HepG2 (cell line): ENCODE data around the gene VRK3. TPM values are rescaled to one million over a fixed set of nuclear protein-coding genes. Genes with fewer than 3 reads are reported as not detected.
A peak's percentile ranks its signal among the peaks of the same experiment; 100 is the strongest.

Experiments used
- ADNP ChIP-seq: sonication (generic); formaldehyde crosslinking; IDR thresholded peaks from 2 replicates; pipeline ENCODE4 v1.4.0; 2020; ENCODE audit warnings: missing genetic modification reagents
- ARID3A ChIP-seq: IDR thresholded peaks from 2 replicates; pipeline ENCODE4 v1.6.1; 2012; ENCODE audit warnings: low read depth, low read length, improper control_type of control experiment
- ATAD3A ChIP-seq: sonication (generic); formaldehyde crosslinking; IDR thresholded peaks from 2 replicates; pipeline ENCODE4 v1.4.0; 2020; ENCODE audit warnings: missing genetic modification reagents
- ATRX ChIP-seq: sonication (generic); formaldehyde crosslinking; IDR thresholded peaks from 2 replicates; pipeline ENCODE4 v1.4.0; 2020; ENCODE audit warnings: missing genetic modification reagents, borderline replicate concordance
- CENPBD1 ChIP-seq: sonication (generic); formaldehyde crosslinking; IDR thresholded peaks from 2 replicates; pipeline ENCODE4 v1.8.0; 2022; ENCODE audit warnings: missing genetic modification reagents, low read depth, mild to moderate bottlenecking, borderline replicate concordance
- DDIT3 ChIP-seq: sonication (generic); formaldehyde crosslinking; IDR thresholded peaks from 2 replicates; pipeline ENCODE4 v1.4.0; 2020; ENCODE audit warnings: mild to moderate bottlenecking, missing genetic modification reagents
- DZIP1 ChIP-seq: sonication (generic); formaldehyde crosslinking; IDR thresholded peaks from 2 replicates; pipeline ENCODE4 v1.5.0; 2020; ENCODE audit warnings: mild to moderate bottlenecking, missing genetic modification reagents
- FOXM1 ChIP-seq: sonication (generic); formaldehyde crosslinking; IDR thresholded peaks from 2 replicates; pipeline ENCODE4 v1.5.0; 2020; ENCODE audit warnings: missing genetic modification reagents
- HOMEZ ChIP-seq: IDR thresholded peaks from 2 replicates; pipeline ENCODE4 v1.6.1; 2016; ENCODE audit warnings: low read depth
- KLF6 ChIP-seq: IDR thresholded peaks from 2 replicates; pipeline ENCODE4 v1.8.0; 2016; ENCODE audit warnings: missing biosample characterization, missing genetic modification reagents
- MAFG ChIP-seq: sonication (generic); formaldehyde crosslinking; IDR thresholded peaks from 2 replicates; pipeline ENCODE4 v1.5.1; 2020; ENCODE audit warnings: mild to moderate bottlenecking, missing genetic modification reagents
- NFKB2 ChIP-seq: sonication (generic); formaldehyde crosslinking; IDR thresholded peaks from 2 replicates; pipeline ENCODE4 v1.4.0; 2020; ENCODE audit warnings: missing genetic modification reagents, borderline replicate concordance
- NR3C1 ChIP-seq: sonication (generic); formaldehyde crosslinking; IDR thresholded peaks from 2 replicates; pipeline ENCODE4 v1.4.0; 2020; ENCODE audit warnings: missing genetic modification reagents
- PBX3 ChIP-seq: sonication (generic); formaldehyde crosslinking; IDR thresholded peaks from 2 replicates; pipeline ENCODE4 v1.8.1; 2023; ENCODE audit warnings: missing genetic modification reagents, inconsistent platforms, borderline replicate concordance
- PHF5A ChIP-seq: IDR thresholded peaks from one replicate; pipeline ENCODE4 v1.6.1; 2018; ENCODE audit warnings: low read depth, missing genetic modification reagents; ENCODE audit not compliant: unreplicated experiment
- ZBTB44 ChIP-seq: sonication (generic); formaldehyde crosslinking; IDR thresholded peaks from 2 replicates; pipeline ENCODE4 v1.4.0; 2020; ENCODE audit warnings: missing genetic modification reagents
- ZNF563 ChIP-seq: sonication (generic); formaldehyde crosslinking; IDR thresholded peaks from 2 replicates; pipeline ENCODE4 v1.8.0; 2022; ENCODE audit warnings: mild to moderate bottlenecking, moderate library complexity, missing genetic modification reagents
- ZNF580 ChIP-seq: IDR thresholded peaks from 2 replicates; pipeline ENCODE4 v1.6.1; 2016; ENCODE audit warnings: low read depth, borderline replicate concordance
- ZNF660 ChIP-seq: sonication (generic); formaldehyde crosslinking; IDR thresholded peaks from 2 replicates; pipeline ENCODE4 v1.5.1; 2020; ENCODE audit warnings: mild to moderate bottlenecking, low read depth, missing genetic modification reagents, borderline replicate concordance
- polyA plus RNA-seq, 8 experiments: library from polyadenylated mRNA; depleted of rRNA in 3 of 8; stranded (reverse) in 7 of 8; unstranded in 1 of 8; fragments of >200 nt; fragmentation: Illumina TruSeq in 4 of 8; extraction: Trizol in 4 of 8; gene quantifications; 2 replicates each; pipeline versions ENCODE4 v1.2.1 to v1.2.3, GENCODE V29; 2011 to 2016; ENCODE audit warnings: low read depth in 4 of 8, missing spikeins in 1 of 8, mixed read lengths in 1 of 8; ENCODE audit not compliant: insufficient read depth in 1 of 8
- total RNA-seq, 5 experiments: library from RNA; depleted of rRNA; stranded (reverse); fragments of >200 nt; fragmentation: Illumina TruSeq; extraction: Trizol; gene quantifications; 2 replicates each; pipeline ENCODE4 v1.2.3, GENCODE V29; 2016; ENCODE audit warnings: low read depth in 1 of 5

VRK3 gene
- total and polyA plus RNA-seq, 2 of the 13 experiments (the other 11 are each of a cell fraction or from before 2014, with no cell fraction given) = 23.8 to 28.3 TPM

- TF ChIP-seq CENPBD1 (peak; percentile 78; the same call in 1 of the 2 replicates), DDIT3 (CRISPR knock-in tag) (no peak), ZNF660 (no peak), ADNP (CRISPR knock-in tag) (no peak), ZBTB44 (CRISPR knock-in tag) (no peak), MAFG (CRISPR knock-in tag) (no peak), NFKB2 (peak; percentile 98), FOXM1 (CRISPR knock-in tag) (no peak), DZIP1 (CRISPR knock-in tag) (no peak), NR3C1 (CRISPR knock-in tag) (peak; percentile 25; the same call in 1 of the 2 replicates), ATAD3A (CRISPR knock-in tag) (no peak; the same call in 1 of the 2 replicates), PBX3 (no peak; the same call in 1 of the 2 replicates), ARID3A (no peak), PHF5A (no peak), ZNF580 (CRISPR knock-in tag) (0 out of 2 replicates have a peak, but pooled peaks have one; percentile 30), HOMEZ (CRISPR knock-in tag) (peak; percentile 8; the same call in 1 of the 2 replicates), ATRX (CRISPR knock-in tag) (no peak), KLF6 (0 out of 2 replicates have a peak, but pooled peaks have one; percentile 68), ZNF563 (CRISPR knock-in tag) (peak; percentile 85; the same call in 1 of the 2 replicates)
Measured at GRCh38 chr19:49929121-49929610, 96.0 kb downstream of the VRK3 start, which contains the start of the genes ATF5 and NUP62 (continued).
